Neuronal stem cell (in vitro differentiated cells): Measurements from ENCODE around the gene ZNF385B.

Experiments
- DNase-seq: peaks from one replicate; pipeline ENCODE4 v3.0.0-alpha.2; 2013; ENCODE audit warnings: low spot score
- H2AFZ ChIP-seq: one replicate; pipeline ENCODE4 v1.6.1; 2013; ENCODE audit warnings: mild to moderate bottlenecking, low read length, inconsistent platforms
- H2AK5ac ChIP-seq: 2 replicates; pipeline ENCODE4 v1.6.1; 2013; ENCODE audit warnings: low read depth, mild to moderate bottlenecking, inconsistent platforms, low read length, moderate library complexity, mixed read lengths
- H2BK120ac ChIP-seq: 2 replicates; pipeline ENCODE4 v1.6.1; 2013; ENCODE audit warnings: low read depth, mild to moderate bottlenecking, inconsistent platforms, low read length, moderate library complexity, mixed read lengths
- H2BK12ac ChIP-seq: one replicate; pipeline ENCODE4 v1.6.1; 2013; ENCODE audit warnings: low read length, inconsistent platforms
- H2BK15ac ChIP-seq: 2 replicates; pipeline ENCODE4 v1.6.1; 2013; ENCODE audit warnings: mild to moderate bottlenecking, low read length, inconsistent platforms, mixed read lengths
- H2BK5ac ChIP-seq: one replicate; pipeline ENCODE4 v1.6.1; 2013; ENCODE audit warnings: inconsistent platforms, mild to moderate bottlenecking, low read length, moderate library complexity
- H3K14ac ChIP-seq: one replicate; pipeline ENCODE4 v1.6.1; 2013; ENCODE audit warnings: low read length, inconsistent platforms
- H3K18ac ChIP-seq: 2 replicates; pipeline ENCODE4 v1.6.1; 2013; ENCODE audit warnings: low read length, inconsistent platforms
- H3K23ac ChIP-seq: 2 replicates; pipeline ENCODE4 v1.6.1; 2013; ENCODE audit warnings: low read depth, mild to moderate bottlenecking, mixed read lengths, low read length, inconsistent platforms; ENCODE audit not compliant: poor library complexity
- H3K27ac ChIP-seq: replicated peaks from 3 replicates; pipeline ENCODE4 v1.5.1; 2013; ENCODE audit warnings: low read length, inconsistent platforms
- H3K27me3 ChIP-seq, 3 experiments: 2 replicates each; pipeline ENCODE4 v1.6.1; 2013; ENCODE audit warnings: low read length in 3 of 3, mild to moderate bottlenecking in 2 of 3, inconsistent platforms in 1 of 3, low read depth in 1 of 3, mixed read lengths in 1 of 3, moderate library complexity in 1 of 3; ENCODE audit not compliant: control insufficient read depth in 3 of 3, insufficient read depth in 3 of 3
- H3K36me3 ChIP-seq, 2 donors: replicated peaks in 1 of 2; 2 replicates each; pipeline ENCODE4 v1.6.1; 2013; ENCODE audit warnings: low read length in 2 of 2; ENCODE audit not compliant: control insufficient read depth in 2 of 2, insufficient read depth in 2 of 2
- H3K4ac ChIP-seq: 2 replicates; pipeline ENCODE4 v1.6.1; 2013; ENCODE audit warnings: inconsistent platforms, mild to moderate bottlenecking, low read length, moderate library complexity
- H3K4me1 ChIP-seq, 2 donors: 1 replicate in 1 of 2; 2 replicates in 1 of 2; pipeline ENCODE4 v1.6.1; 2013; ENCODE audit warnings: low read length in 2 of 2, low read depth in 1 of 2; ENCODE audit not compliant: control insufficient read depth in 2 of 2, insufficient read depth in 1 of 2
- H3K4me2 ChIP-seq: one replicate; pipeline ENCODE4 v1.6.1; 2013; ENCODE audit warnings: mild to moderate bottlenecking, low read length, inconsistent platforms; ENCODE audit not compliant: insufficient read depth, poor library complexity, severe bottlenecking
- H3K4me3 ChIP-seq, 2 donors: 2 replicates each; pipeline ENCODE4 v1.5.1; 2013; ENCODE audit warnings: low read length in 2 of 2, mild to moderate bottlenecking in 2 of 2, inconsistent platforms in 1 of 2, moderate library complexity in 1 of 2
- H3K79me1 ChIP-seq: one replicate; pipeline ENCODE4 v1.6.1; 2013; ENCODE audit warnings: low read depth, mild to moderate bottlenecking, inconsistent platforms, low read length, moderate library complexity
- H3K9ac ChIP-seq: one replicate; pipeline ENCODE4 v1.6.1; 2013; ENCODE audit warnings: mild to moderate bottlenecking, low read depth, low read length, inconsistent platforms; ENCODE audit not compliant: poor library complexity
- H3K9me3 ChIP-seq, 2 donors: replicated peaks in 1 of 2; 2 replicates each; pipeline versions ENCODE3 to v1.6.1; 2013; ENCODE audit warnings: low read length in 2 of 2, mild to moderate bottlenecking in 2 of 2, inconsistent platforms in 1 of 2, low read depth in 1 of 2, mixed read lengths in 1 of 2, moderate library complexity in 1 of 2; ENCODE audit not compliant: control insufficient read depth in 2 of 2, insufficient read depth in 1 of 2
- H4K8ac ChIP-seq: one replicate; pipeline ENCODE4 v1.6.1; 2013; ENCODE audit warnings: low read depth, mild to moderate bottlenecking, inconsistent platforms, low read length, moderate library complexity
- H4K91ac ChIP-seq: one replicate; pipeline ENCODE4 v1.6.1; 2013; ENCODE audit warnings: low read length, low read depth, mild to moderate bottlenecking, inconsistent platforms; ENCODE audit not compliant: poor library complexity
- WGBS, 2 donors: extraction: QIAGEN DNeasy Blood & Tissue Kit; methylation state at CpG; one replicate each; pipeline ENCODE4 v1.1.7; 2013; ENCODE audit warnings: missing lambda C conversion rate in 2 of 2, mixed read lengths in 1 of 2; ENCODE audit not compliant: insufficient read length in 2 of 2, insufficient replicate concordance in 1 of 2; ENCODE audit errors: extremely low coverage in 2 of 2; 5-methylcytosine and 5-hydroxymethylcytosine counted together

Gene ZNF385B

GRCh38 chr2:179553382-179553781, 308.0 kb downstream of the ZNF385B start:
- no CpG with 5 or more reads among the region's 3 CpGs for WGBS, 2 donors
- no peaks in the 10 kb centered on the region for H3K9me3 ChIP-seq

DNA sequence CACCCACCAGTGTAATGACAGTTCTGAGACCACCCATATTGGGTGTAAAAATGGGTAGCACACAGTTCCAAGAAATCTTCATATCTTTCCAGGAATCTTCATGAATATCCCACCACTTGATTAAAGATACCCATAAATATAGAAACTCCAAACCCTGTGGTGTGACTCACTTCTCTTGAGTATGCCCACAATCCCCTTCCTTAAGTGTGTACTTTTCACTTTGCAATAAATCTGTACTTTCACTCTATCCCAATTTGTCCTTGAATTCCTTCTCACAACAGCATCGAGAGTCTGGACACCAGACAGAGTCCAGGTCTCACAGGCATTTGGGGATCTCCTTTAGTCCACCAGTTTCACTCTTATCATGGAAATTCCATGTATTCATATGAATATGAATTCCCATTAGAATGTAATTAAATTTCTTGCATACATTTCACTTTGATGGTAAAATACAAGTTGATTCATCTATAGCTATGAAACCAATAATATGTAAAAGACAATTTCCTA, 309.8 kb downstream of the ZNF385B start:
- Histone ChIP-seq H4K91ac (no peak overlapping the region), H3K27ac (no peak overlapping the region), H2BK12ac (no peak overlapping the region), H3K18ac (no peak overlapping the region), H3K14ac (no peak overlapping the region), H3K23ac (no peak overlapping the region), H3K4ac (no peak overlapping the region), H3K9me3 (no peaks in the 10 kb centered on the region), H3K9ac (no peak overlapping the region), H2AFZ (no peak overlapping the region), H3K4me3 (no peak overlapping the region), H2BK15ac (no peak overlapping the region), H3K4me1 (peaks cover 0 to 5% of the 10 kb centered on the region in 2 donors), H3K79me1 (no peaks in the 10 kb centered on the region), H3K27me3 (no peaks in the 10 kb centered on the region), H2BK120ac (no peak overlapping the region), H2BK5ac (no peak overlapping the region), H4K8ac (no peak overlapping the region), H3K4me2 (no peak overlapping the region), H3K36me3 (no peaks in the 10 kb centered on the region), H2AK5ac (no peak overlapping the region)
- DNase-seq = no peak
- WGBS, 2 donors = no CpG with 5 or more reads among the region's 1 CpG

More at GRCh38 chr2:179553382-179553781, 308.0 kb downstream of the ZNF385B start:
- H3K36me3 ChIP-seq = no peaks in the 10 kb centered on the region
- H2AK5ac ChIP-seq = no peak overlapping the region
- H3K23ac ChIP-seq = no peak overlapping the region
- H3K79me1 ChIP-seq = no peaks in the 10 kb centered on the region
- H3K18ac ChIP-seq = no peak overlapping the region
- no peak overlapping the region for H2AFZ ChIP-seq
- H3K27ac ChIP-seq = no peak overlapping the region
- H3K27me3 ChIP-seq = no peaks in the 10 kb centered on the region
- H3K4me2 ChIP-seq = no peak overlapping the region
- H3K4me1 ChIP-seq = peaks cover 3 to 5% of the 10 kb centered on the region in 2 donors
- no peak overlapping the region for H4K8ac ChIP-seq
- H2BK12ac ChIP-seq = no peak overlapping the region
- no peak overlapping the region for H4K91ac ChIP-seq
- H3K4ac ChIP-seq = no peak overlapping the region
- no peak overlapping the region for H2BK120ac ChIP-seq
- H2BK5ac ChIP-seq = no peak overlapping the region
- H3K9ac ChIP-seq = no peak overlapping the region
- no peak overlapping the region for H3K14ac ChIP-seq
- no peak overlapping the region for H3K4me3 ChIP-seq
- no peak for DNase-seq
- no peak overlapping the region for H2BK15ac ChIP-seq

DNA sequence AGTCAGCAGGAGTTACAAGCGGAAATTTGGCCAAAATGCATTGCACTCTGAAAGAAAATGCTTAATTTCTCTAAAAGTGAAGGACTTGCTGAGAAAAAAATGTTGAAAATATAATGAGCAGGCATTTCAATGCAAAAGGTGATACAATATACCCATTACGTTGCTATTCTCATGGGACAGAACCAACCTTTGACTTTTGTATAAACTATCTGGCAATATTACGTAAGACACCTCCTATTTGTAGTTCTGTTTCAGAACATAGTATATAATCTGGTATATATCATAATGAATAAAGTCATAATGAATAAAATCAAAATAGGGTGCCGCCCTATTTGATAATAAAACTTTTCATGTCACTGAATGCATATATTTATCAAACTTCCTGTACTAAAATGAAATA, 310.6 kb downstream of the ZNF385B start:
- DNase-seq = no peak
- H3K18ac ChIP-seq = no peak overlapping the region
- no peak overlapping the region for H2BK5ac ChIP-seq
- H2AK5ac ChIP-seq = no peak overlapping the region
- no peak overlapping the region for H3K14ac ChIP-seq
- H3K4me2 ChIP-seq = no peak overlapping the region
- no peak overlapping the region for H4K91ac ChIP-seq
- no peak overlapping the region for H3K23ac ChIP-seq
- no peak overlapping the region for H2BK12ac ChIP-seq
- WGBS, 2 donors = no CpG with 5 or more reads among the region's 4 CpGs
- H4K8ac ChIP-seq = no peak overlapping the region
- H3K9me3 ChIP-seq = no peaks in the 10 kb centered on the region
- H3K27me3 ChIP-seq = no peaks in the 10 kb centered on the region
- no peaks in the 10 kb centered on the region for H3K79me1 ChIP-seq
- no peak overlapping the region for H3K9ac ChIP-seq
- no peak overlapping the region for H2BK15ac ChIP-seq
- no peak overlapping the region for H2BK120ac ChIP-seq
- no peak overlapping the region for H3K27ac ChIP-seq
- peaks cover 0 to 3% of the 10 kb centered on the region in 2 donors for H3K4me1 ChIP-seq
- H3K36me3 ChIP-seq = no peaks in the 10 kb centered on the region
- H3K4me3 ChIP-seq = no peak overlapping the region
- no peak overlapping the region for H2AFZ ChIP-seq
- no peak overlapping the region for H3K4ac ChIP-seq

DNA sequence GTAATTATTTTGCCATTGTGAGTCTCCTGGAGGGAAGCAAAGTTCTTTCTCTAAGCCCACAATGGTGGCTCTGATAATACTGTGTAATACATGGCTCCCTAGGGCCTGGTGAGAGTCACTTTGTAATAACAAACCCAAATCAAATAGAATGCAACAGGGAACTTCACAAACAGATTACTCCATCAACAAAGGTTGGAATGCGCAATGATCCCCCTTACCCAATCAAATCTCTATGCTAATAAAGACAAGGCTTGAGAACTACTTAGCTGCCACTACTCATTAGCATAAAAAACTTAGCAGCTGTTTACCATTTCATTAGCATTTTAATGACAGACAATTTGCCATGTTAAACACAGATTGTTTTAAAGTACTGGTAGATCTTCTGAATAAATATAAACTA, 311.2 kb downstream of the ZNF385B start:
- no CpG with 5 or more reads among the region's 1 CpG for whole genome bisulfite sequencing, 2 donors
- no peak overlapping the region for H3K27ac ChIP-seq
- no peaks in the 10 kb centered on the region for H3K79me1 ChIP-seq
- no peak overlapping the region for H3K23ac ChIP-seq
- H2BK5ac ChIP-seq = no peak overlapping the region
- no peak overlapping the region for H3K4me2 ChIP-seq
- no peak overlapping the region for H3K14ac ChIP-seq
- no peaks in the 10 kb centered on the region for H3K27me3 ChIP-seq
- no peak overlapping the region for H4K8ac ChIP-seq
- no peaks in the 10 kb centered on the region for H3K36me3 ChIP-seq
- no peak overlapping the region for H2BK15ac ChIP-seq
- H3K9me3 ChIP-seq = no peaks in the 10 kb centered on the region
- H2AFZ ChIP-seq = no peak overlapping the region
- no peak overlapping the region for H3K4me3 ChIP-seq
- H3K4me1 ChIP-seq = peaks cover 0 to 3% of the 10 kb centered on the region in 2 donors
- no peak overlapping the region for H2BK120ac ChIP-seq
- no peak overlapping the region for H2AK5ac ChIP-seq
- no peak overlapping the region for H3K4ac ChIP-seq
- no peak overlapping the region for H2BK12ac ChIP-seq
- DNase-seq = peak; percentile 47
- H3K18ac ChIP-seq = no peak overlapping the region
- no peak overlapping the region for H3K9ac ChIP-seq
- no peak overlapping the region for H4K91ac ChIP-seq
